ENCODE measurements around the gene KAT5.
"Not testable (repeated sequence)": the region's sequence is repeated elsewhere in the genome, so short reads cannot be mapped to it uniquely, and the experiment has no call there.

Gene KAT5

DNA sequence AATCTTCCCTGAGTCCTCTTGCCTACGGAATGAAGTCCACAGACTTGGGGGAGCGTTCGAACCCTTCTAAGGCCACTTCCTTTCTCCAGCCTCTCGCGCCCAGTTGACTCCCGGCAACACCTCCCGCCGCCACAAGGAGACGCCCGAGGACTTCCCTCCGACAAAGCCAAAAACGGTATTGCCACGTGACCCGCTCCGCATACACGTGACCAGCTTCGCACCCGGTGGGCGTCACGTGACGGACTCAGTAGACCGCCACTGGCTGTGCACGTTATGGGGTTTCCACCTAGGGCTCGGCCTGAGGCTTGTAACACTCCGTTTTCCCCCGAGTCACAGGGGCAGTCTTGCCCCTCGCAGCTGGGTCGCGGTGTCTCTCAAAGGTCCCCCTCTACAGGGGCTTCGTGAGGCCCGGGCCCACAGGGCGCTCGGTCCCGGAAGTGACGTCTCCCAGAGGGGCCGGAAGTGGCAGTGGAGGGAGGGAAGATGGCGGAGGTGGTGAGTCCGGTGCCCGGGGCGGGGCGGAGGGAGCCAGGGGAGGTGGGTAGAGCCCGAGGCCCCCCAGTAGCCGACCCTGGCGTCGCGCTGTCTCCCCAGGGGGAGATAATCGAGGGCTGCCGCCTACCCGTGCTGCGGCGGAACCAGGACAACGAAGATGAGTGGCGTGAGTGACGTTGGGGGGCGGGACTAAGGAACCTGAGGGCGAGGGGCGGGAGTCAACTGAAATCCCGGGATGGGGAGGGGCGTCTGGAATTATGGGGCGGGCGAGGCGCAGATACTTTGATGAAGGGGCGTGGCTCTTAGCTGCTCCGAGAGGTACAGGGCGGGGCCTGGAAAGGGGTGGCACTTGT lies at the start of gene KAT5:
Gene KAT5, plus strand, starts transcription at position 468 of the 848 bp plus-strand sequence. Its CDS starts 16 bp downstream, at position 484.
- peak; percentile 89 to 97 (median 94) for DNase-seq (ENCODE audit: low read depth in 4 of 4, low spot score in 1 of 4)

- peak; percentile 66 to 87 (median 78) for DNase-seq (ENCODE audit: low read depth in 4 of 4, low spot score in 1 of 4)
These were observed 49.0 kb upstream of the KAT5 start, which contains the start of gene RELA for GRCh38 chr11:65662799-65663638. RELA (minus strand) TSS chr11:65662916; CDS start chr11:65662832, 84 bp downstream.

DNA sequence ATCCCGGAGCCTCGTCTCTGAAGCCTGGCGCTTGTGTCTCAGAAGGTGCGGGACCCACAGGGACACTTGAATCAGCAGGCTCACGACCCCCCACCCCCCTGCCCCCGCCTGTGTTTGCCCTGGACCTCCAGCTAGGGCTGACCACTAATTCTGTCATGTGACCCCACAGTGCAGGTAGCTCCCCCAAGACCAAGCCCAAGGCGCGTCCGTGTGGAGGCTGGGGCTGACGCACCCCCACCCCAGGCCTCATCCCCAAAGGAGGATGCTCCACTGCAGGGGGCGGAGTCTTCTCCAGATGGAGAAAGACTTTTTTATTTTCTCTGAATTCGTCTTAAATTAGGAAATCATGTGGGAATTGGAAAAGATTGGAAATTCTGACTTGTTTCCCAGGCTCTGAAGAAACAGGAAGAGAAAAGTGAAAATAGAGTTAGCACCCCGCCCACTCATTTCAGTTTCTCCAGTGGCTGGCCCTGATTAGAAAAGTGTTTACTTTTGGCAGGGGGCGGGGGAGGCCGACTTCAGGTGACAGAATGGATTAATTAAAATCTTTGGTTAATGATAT lies 48.3 kb upstream of the KAT5 start:
- no peak for DNase-seq (ENCODE audit: low read depth in 4 of 4, low spot score in 1 of 4)

- DNase-seq (ENCODE audit: low read depth in 4 of 4, low spot score in 1 of 4), result no peak
These were observed 39.7 kb upstream of the KAT5 start for GRCh38 chr11:65672180-65672860.

DNA sequence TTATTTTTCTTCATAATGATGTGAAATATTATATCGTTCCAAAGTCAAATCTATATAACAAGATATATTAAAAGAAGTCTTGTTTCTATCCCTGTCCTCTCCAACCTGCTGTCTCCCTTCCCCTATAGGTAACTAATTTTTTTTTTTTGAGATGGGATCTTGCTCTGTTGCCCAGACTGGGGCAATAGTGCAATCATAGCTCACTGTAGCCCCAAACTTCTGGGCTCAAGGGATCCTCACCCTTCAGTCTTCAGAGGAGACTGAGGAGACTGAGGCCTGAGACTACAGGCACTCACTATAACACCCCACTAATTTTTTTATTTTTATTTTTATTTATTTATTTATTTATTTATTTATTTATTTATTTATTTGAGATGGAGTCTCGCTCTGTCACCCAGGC lies 39.1 kb upstream of the KAT5 start:
- no peak for DNase-seq (ENCODE audit: low read depth in 4 of 4, low spot score in 1 of 4)

DNA sequence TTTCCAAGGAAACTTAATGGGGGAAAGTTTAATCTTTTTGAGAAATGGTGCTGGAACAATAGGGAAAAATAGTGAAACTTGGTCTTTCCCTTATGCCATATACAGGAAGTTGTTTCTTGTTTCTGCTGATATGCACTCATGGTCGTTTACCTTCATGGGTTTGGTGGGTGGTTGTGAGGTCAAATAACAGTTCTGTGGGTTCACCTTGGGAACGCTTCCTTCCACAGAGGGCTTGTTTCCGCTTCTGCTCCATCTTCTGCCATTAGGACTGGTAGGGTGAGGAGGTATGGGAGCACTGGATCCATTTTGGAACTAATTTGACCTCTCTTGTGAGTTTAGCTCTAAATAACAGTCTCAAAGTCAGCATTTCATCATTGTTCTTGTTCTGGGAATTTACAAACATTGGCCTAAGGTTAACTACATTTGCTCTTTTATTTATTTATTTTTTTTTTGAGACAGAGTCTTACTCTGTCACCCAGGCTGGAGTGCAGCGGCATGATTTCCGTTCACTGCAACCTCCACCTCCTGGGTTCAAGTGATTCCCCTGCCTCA lies 31.8 kb upstream of the KAT5 start:
- DNase-seq (ENCODE audit: low read depth in 4 of 4, low spot score in 1 of 4), result no peak

DNA sequence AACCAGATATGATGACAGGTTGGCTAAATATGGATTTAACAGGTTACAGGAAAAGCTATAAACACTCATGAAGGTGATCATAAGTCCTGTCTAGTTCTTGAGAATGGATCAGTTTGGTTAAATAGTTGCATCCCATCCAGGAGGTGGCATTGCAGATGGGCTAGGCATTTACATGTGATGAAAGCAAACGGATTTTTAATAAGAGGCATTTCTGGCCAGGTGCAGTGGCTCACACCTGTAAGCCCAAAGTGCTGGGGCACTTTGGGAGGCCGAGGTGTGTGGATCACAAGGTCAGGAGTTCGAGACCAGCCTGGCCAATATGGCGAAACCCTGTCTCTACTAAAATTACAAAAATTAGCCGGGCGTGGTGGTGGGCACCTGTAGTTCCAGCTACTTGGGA lies 28.6 kb upstream of the KAT5 start:
- DNase-seq (ENCODE audit: low read depth in 4 of 4, low spot score in 1 of 4), result not testable (repeated sequence)

- no peak for DNase-seq (ENCODE audit: low read depth in 4 of 4, low spot score in 1 of 4)
These were observed 26.1 kb upstream of the KAT5 start for GRCh38 chr11:65685981-65686380.

- DNase-seq (ENCODE audit: low read depth in 4 of 4, low spot score in 1 of 4), result not testable (repeated sequence)
These were observed 20.2 kb upstream of the KAT5 start for GRCh38 chr11:65691847-65692246.

DNA sequence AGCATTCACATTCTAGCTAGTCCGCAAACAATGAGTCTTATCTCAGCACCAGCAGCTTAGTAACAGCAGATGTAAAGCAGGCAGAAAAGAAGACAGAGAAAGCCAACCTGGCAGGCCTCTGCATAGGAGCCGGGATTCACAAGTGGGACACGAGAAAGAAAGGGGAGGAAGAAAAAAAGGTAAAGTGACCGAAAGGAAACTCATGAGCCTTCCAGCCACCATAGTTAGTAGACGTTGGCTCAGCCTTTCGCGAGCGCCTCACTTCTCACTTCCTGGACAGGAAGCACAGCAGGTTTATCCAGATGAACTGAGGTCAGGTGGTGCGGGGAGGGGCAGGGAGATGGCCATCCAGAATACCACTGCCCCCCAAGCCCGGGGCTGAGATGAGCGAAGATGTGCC lies 19.7 kb upstream of the KAT5 start:
- no peak for DNase-seq (ENCODE audit: low read depth in 4 of 4, low spot score in 1 of 4)

DNA sequence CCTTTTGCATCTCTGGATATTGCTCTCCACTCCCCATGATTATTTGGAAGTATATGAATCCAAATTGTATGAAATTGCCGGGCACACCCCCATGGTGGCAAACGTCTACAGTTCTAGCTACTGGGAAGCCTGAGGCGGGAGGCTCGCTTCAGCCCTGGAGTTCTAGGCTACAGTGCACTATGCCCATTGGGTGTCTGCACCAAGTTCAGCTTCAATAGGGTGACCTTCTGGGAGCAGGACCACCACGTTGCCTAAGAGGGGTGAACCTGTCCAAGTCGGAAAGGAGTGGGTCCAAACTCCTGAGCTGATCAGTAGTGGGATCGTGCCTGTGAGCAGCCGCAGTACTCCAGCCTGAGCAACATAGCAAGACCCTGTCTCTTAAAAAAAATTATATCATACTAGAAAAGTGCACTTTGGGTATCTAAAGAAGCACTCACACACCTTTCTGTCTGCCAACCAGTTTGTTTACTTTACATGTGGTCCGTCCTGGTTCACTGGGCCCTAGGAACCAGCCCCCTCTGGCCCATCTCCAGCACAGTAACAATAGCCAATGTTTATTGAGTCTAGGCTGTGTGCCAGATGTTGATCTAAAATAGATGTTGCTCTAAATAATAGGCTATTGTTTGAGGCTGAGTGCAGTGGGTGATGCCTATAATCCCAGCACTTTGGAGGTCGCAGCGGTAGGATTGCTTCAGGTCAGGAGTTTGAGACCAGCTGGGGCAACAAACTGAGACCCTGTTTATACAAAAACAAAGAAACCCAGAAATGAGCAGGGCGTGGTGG lies 16.4 kb upstream of the KAT5 start:
- DNase-seq (ENCODE audit: low read depth in 4 of 4, low spot score in 1 of 4), result no peak

DNA sequence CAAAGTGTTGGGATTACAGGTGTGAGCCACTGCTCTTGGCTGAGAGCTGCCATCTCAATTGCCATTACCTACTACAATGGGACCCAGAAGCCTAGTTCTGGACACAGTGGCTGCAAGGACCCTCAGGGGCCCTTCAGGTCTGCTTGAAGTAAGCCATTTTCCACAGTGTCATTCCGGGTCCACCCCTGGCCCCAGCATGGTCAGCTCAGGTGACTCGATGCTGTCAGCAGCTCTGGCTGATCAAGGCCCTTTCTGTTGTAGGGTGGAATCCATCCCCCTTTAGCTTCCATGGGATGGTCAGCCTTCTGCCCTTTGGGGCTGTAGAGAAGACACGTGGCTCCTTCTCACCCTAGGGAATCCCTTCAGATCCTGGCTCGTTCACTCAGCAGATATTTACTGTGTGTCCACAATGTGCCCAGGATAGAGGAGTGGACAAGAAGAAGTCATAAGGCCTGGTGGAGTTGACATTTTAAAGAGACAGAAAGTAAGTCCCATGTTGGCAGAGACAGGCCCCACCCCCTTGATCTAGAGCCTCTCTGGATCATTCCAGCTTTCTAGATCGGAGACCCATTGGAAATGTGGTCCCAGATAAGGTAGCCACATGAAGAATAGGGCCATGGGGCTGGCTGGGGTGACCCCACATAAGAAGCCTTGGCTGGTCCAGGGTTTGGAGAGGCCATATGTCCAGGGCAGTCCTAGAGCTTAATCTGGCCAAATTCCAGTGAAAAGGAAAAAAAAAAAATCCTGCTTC lies 15.1 kb upstream of the KAT5 start:
- no peak for DNase-seq (ENCODE audit: low read depth in 4 of 4, low spot score in 1 of 4)

DNA sequence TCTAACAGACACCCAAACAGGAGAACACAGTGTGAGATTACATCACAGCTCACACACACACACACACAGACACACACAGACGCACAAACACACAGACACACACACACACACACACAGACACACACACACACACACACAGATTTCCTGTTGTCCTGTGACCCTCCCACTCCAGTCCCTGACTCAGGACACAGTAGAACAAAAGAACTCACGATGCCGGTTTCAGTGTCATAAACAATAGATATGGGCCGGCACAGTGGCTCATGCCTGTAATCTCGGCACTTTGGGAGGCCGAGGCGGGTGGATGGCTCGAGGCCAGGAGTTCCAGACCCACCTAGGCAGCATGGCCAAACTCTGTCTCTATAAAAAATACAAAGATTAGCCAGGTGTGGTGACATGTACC lies 13.8 kb upstream of the KAT5 start:
- DNase-seq (ENCODE audit: low read depth in 4 of 4, low spot score in 1 of 4), result no peak

- no peak for DNase-seq (ENCODE audit: low read depth in 4 of 4, low spot score in 1 of 4)
These were observed 12.7 kb upstream of the KAT5 start for GRCh38 chr11:65699306-65699705.

GRCh38 chr11:65700399-65700798 lies 11.7 kb upstream of the KAT5 start:
- DNase-seq (ENCODE audit: low read depth in 4 of 4, low spot score in 1 of 4), result no peak

DNA sequence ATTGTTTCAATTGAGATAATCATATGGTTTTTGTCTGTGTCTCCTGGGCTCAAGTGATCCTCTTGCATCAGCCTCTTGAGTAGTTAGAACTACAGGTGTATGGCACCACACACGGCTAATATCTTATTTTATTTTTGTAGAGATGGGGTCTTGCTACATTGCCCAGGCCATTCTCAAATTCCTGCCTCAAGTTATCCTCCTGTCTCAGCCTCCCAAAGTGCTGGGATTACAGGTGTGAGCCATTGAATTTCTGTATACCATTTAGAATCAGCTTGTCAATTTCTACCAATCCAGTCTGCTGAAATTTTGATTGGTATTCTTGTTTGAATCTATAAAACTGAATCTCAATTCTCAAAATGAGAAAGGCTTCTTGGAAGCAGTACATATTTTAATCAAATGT lies 10.4 kb upstream of the KAT5 start:
- DNase-seq (ENCODE audit: low read depth in 4 of 4, low spot score in 1 of 4), result no peak

DNA sequence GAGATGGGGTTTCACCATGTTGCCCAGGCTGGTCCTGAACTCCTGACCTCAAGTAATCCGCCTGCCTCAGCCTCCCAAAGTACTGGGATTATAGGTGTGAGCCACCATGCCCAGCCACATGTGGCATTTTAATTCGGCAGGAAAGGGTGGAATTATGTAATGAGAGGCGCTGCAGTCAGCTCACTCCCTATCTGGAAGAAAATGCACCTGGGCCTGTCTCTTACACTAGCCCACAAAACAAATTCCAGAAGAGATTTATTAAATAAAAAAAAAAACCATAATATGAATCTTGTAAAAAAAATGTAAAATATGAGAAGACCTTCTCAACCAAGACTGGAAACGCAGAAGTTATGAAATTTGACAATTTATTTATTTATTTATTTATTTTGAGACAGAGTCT lies 8.2 kb upstream of the KAT5 start:
- no peak for DNase-seq (ENCODE audit: low read depth in 4 of 4, low spot score in 1 of 4)

- DNase-seq (ENCODE audit: low read depth in 4 of 4, low spot score in 1 of 4), result peak; percentile 22 to 64 (median 44)
These were observed 5.7 kb upstream of the KAT5 start for GRCh38 chr11:65706303-65706763.

- DNase-seq (ENCODE audit: low read depth in 4 of 4, low spot score in 1 of 4), result not testable (repeated sequence)
These were observed 5.0 kb upstream of the KAT5 start for GRCh38 chr11:65707002-65707401.

Data from stimulated activated CD4-positive, alpha-beta T cell treated with anti-CD3 and anti-CD28 coated beads, Interleukin-1b, Interleukin-23, amount 100 ng/mL, for 24 hours (primary cell).